H1 (cell line): ENCODE results near the gene PWP2. TPM values are rescaled to one million over a fixed set of nuclear protein-coding genes. Genes with fewer than 3 reads are reported as not detected.

ENCODE experiments used
- CTCF ChIA-PET: fragments of 300-600 bp; sonication (Branson Sonifier 250); formaldehyde crosslinking; loops from one replicate; lab custom pipeline; 2021; ENCODE audit not compliant: partially characterized antibody; lab: Charles Lee
- POLR2A ChIA-PET: fragments of 300-600 bp; sonication (Branson Sonifier 250); formaldehyde crosslinking; loops from one replicate; lab custom pipeline; 2021; ENCODE audit warnings: inconsistent platforms; ENCODE audit not compliant: partially characterized antibody; lab: Charles Lee
- DNase-seq, 2 experiments: peaks; one replicate each; pipeline versions ENCODE4 v3.0.0 to v3.0.0-alpha.2; 2010 to 2022; ENCODE audit warnings: low spot score in 2 of 2, low read depth in 1 of 2, mixed read lengths in 1 of 2
- FAIRE-seq: peaks from 2 replicates; lab custom pipeline; 2011; peaks lifted over from hg19 to GRCh38; lab: Jason Lieb, UNC
- H2AFZ ChIP-seq: 2 replicates; pipeline ENCODE4 v1.8.1; 2012; ENCODE audit warnings: low read length, inconsistent platforms
- H2AK5ac ChIP-seq: 2 replicates; pipeline ENCODE4 v1.6.1; 2013; ENCODE audit warnings: low read depth, low read length
- H2BK120ac ChIP-seq: replicated peaks from 2 replicates; pipeline ENCODE3; 2013; ENCODE audit warnings: low read depth, low read length, inconsistent platforms
- H2BK12ac ChIP-seq: 2 replicates; pipeline ENCODE4 v1.6.1; 2013; ENCODE audit warnings: low read depth, low read length
- H2BK15ac ChIP-seq: 2 replicates; pipeline ENCODE4 v1.6.1; 2013; ENCODE audit warnings: low read length
- H2BK20ac ChIP-seq: 2 replicates; pipeline ENCODE4 v1.6.1; 2013; ENCODE audit warnings: low read length
- H2BK5ac ChIP-seq: 2 replicates; pipeline ENCODE4 v1.6.1; 2013; ENCODE audit warnings: low read depth, low read length
- H3K14ac ChIP-seq: 2 replicates; pipeline ENCODE4 v1.6.1; 2013; ENCODE audit warnings: inconsistent platforms; ENCODE audit not compliant: insufficient read length
- H3K18ac ChIP-seq: 2 replicates; pipeline ENCODE4 v1.6.1; 2013; ENCODE audit warnings: low read length; ENCODE audit errors: extremely low read depth
- H3K23ac ChIP-seq: 2 replicates; pipeline ENCODE4 v1.6.1; 2013; ENCODE audit warnings: inconsistent platforms; ENCODE audit not compliant: insufficient read length
- H3K23me2 ChIP-seq: 2 replicates; pipeline ENCODE4 v1.6.1; 2013; ENCODE audit warnings: low read depth, low read length
- H3K27ac ChIP-seq: 2 replicates; pipeline ENCODE4 v1.6.1; 2011; ENCODE audit warnings: low read depth, low read length, inconsistent platforms
- H3K27me3 ChIP-seq, 4 experiments: replicated peaks in 1 of 4; 1 replicate in 1 of 4; 2 replicates in 3 of 4; pipeline versions ENCODE4 v1.6.1 to v1.8.1; 2011 to 2013; ENCODE audit warnings: low read length in 3 of 4, mild to moderate bottlenecking in 3 of 4, inconsistent platforms in 2 of 4, mixed read lengths in 2 of 4, moderate library complexity in 1 of 4; ENCODE audit not compliant: control insufficient read depth in 3 of 4, insufficient read depth in 3 of 4; ENCODE audit errors: extremely low read depth in 1 of 4
- H3K36me3 ChIP-seq, 4 experiments: 2 replicates each; pipeline versions ENCODE4 v1.6.1 to v1.8.1; 2011 to 2013; ENCODE audit warnings: mild to moderate bottlenecking in 4 of 4, low read length in 3 of 4, moderate library complexity in 2 of 4, control low read depth in 1 of 4, inconsistent platforms in 1 of 4; ENCODE audit not compliant: insufficient read depth in 4 of 4, control insufficient read depth in 2 of 4
- H3K4ac ChIP-seq: replicated peaks from 2 replicates; pipeline ENCODE3; 2013; ENCODE audit warnings: low read length, low read depth, mixed read lengths, inconsistent platforms; ENCODE audit not compliant: insufficient read length
- H3K4me1 ChIP-seq, 4 experiments: replicated peaks in 1 of 4; 1 replicate in 1 of 4; 2 replicates in 3 of 4; pipeline versions ENCODE4 v1.6.1 to v1.8.1; 2011 to 2013; ENCODE audit warnings: low read length in 3 of 4, inconsistent platforms in 2 of 4, mixed read lengths in 1 of 4; ENCODE audit not compliant: insufficient read depth in 4 of 4, control insufficient read depth in 3 of 4
- H3K4me2 ChIP-seq, 2 experiments: 2 replicates each; pipeline versions ENCODE4 v1.6.1 to v1.8.1; 2011 to 2013; ENCODE audit warnings: low read depth in 2 of 2, low read length in 2 of 2, control low read depth in 1 of 2, inconsistent platforms in 1 of 2, mild to moderate bottlenecking in 1 of 2; ENCODE audit not compliant: insufficient read depth in 1 of 2
- H3K4me3 ChIP-seq, 4 experiments: fragments of 200-600, 300-600 bp in 1 of 4; sonication (generic), shearing (Covaris generic), sonication (Bioruptor Twin) in 1 of 4; 2 replicates each; pipeline versions ENCODE4 v1.5.1 to v1.8.1; 2011 to 2016; ENCODE audit warnings: low read length in 4 of 4, low read depth in 3 of 4, control low read depth in 2 of 4, inconsistent platforms in 2 of 4, mild to moderate bottlenecking in 2 of 4, mixed read lengths in 1 of 4, moderate library complexity in 1 of 4; ENCODE audit not compliant: insufficient read depth in 2 of 4; ENCODE audit errors: extremely low read depth in 1 of 4
- H3K56ac ChIP-seq: replicated peaks from 2 replicates; pipeline ENCODE3; 2013; ENCODE audit warnings: low read depth, mild to moderate bottlenecking, mixed read lengths, low read length, inconsistent platforms; ENCODE audit not compliant: insufficient read length
- H3K79me1 ChIP-seq: 2 replicates; pipeline ENCODE4 v1.6.1; 2013; ENCODE audit warnings: low read depth, low read length, control low read depth
- H3K79me2 ChIP-seq, 2 experiments: 2 replicates each; pipeline versions ENCODE4 v1.6.1 to v1.8.1; 2012 to 2013; ENCODE audit warnings: low read length in 2 of 2, mild to moderate bottlenecking in 2 of 2, inconsistent platforms in 1 of 2; ENCODE audit not compliant: insufficient read depth in 2 of 2, control insufficient read depth in 1 of 2
- H3K9ac ChIP-seq, 4 experiments: replicated peaks in 1 of 4; 1 replicate in 1 of 4; 2 replicates in 3 of 4; pipeline versions ENCODE4 v1.6.1 to v1.8.1; 2011 to 2013; ENCODE audit warnings: low read depth in 3 of 4, low read length in 3 of 4, control low read depth in 2 of 4, mild to moderate bottlenecking in 2 of 4, moderate library complexity in 2 of 4, inconsistent platforms in 1 of 4; ENCODE audit errors: extremely low read depth in 1 of 4
- H3K9me3 ChIP-seq, 2 experiments: 2 replicates each; pipeline versions ENCODE4 v1.6.1 to v1.8.1; 2012 to 2013; ENCODE audit warnings: mild to moderate bottlenecking in 2 of 2, moderate library complexity in 2 of 2, control low read depth in 1 of 2, inconsistent platforms in 1 of 2, low read depth in 1 of 2, low read length in 1 of 2, mixed read lengths in 1 of 2; ENCODE audit not compliant: insufficient read depth in 2 of 2
- H4K20me1 ChIP-seq, 2 experiments: replicated peaks in 1 of 2; 2 replicates each; pipeline versions ENCODE3 to v1.8.1; 2011 to 2013; ENCODE audit warnings: inconsistent platforms in 2 of 2, low read length in 2 of 2, mild to moderate bottlenecking in 1 of 2; ENCODE audit not compliant: insufficient read depth in 2 of 2, control insufficient read depth in 1 of 2
- H4K5ac ChIP-seq: 2 replicates; pipeline ENCODE4 v1.6.1; 2013; ENCODE audit warnings: low read length, low read depth, mixed read lengths, inconsistent platforms; ENCODE audit not compliant: insufficient read length
- H4K8ac ChIP-seq: 2 replicates; pipeline ENCODE4 v1.8.0; 2013; ENCODE audit warnings: mild to moderate bottlenecking, moderate library complexity, low read length, inconsistent platforms; ENCODE audit not compliant: insufficient read depth; ENCODE audit errors: extremely low read depth
- H4K91ac ChIP-seq: replicated peaks from 2 replicates; pipeline ENCODE3; 2013; ENCODE audit warnings: low read length, mixed read lengths, inconsistent platforms; ENCODE audit not compliant: insufficient read length
- CHD1 ChIP-seq: IDR thresholded peaks from 2 replicates; pipeline ENCODE4 v1.6.1; 2012; ENCODE audit warnings: low read depth, low read length, improper control_type of control experiment
- GTF2F1 ChIP-seq: IDR thresholded peaks from 2 replicates; pipeline ENCODE4 v1.6.1; 2012; ENCODE audit warnings: low read depth, low read length, improper control_type of control experiment, borderline replicate concordance
- HDAC6 ChIP-seq: IDR thresholded peaks from one replicate; pipeline ENCODE4 v1.7.1; 2012; ENCODE audit warnings: low read depth, mild to moderate bottlenecking, inconsistent platforms, low read length, moderate library complexity
- JUN ChIP-seq: IDR thresholded peaks from 2 replicates; pipeline ENCODE4 v1.6.1; 2011; ENCODE audit warnings: low read depth, mild to moderate bottlenecking, improper control_type of control experiment, low read length
- PHF8 ChIP-seq: fragments of 200-600 bp; sonication (generic); conservative IDR thresholded peaks from 2 replicates; pipeline ENCODE4 v1.7.1; 2012; ENCODE audit warnings: low read depth, mild to moderate bottlenecking, inconsistent platforms, low read length, moderate library complexity
- SIX5 ChIP-seq: IDR thresholded peaks from 2 replicates; pipeline ENCODE4 v1.6.1; 2011; ENCODE audit warnings: mild to moderate bottlenecking, low read depth, low read length
- TBP ChIP-seq: IDR thresholded peaks from 2 replicates; pipeline ENCODE4 v1.6.1; 2011; ENCODE audit warnings: low read depth, low read length, improper control_type of control experiment
- TCF12 ChIP-seq: IDR thresholded peaks from 2 replicates; pipeline ENCODE4 v1.6.1; 2011; ENCODE audit warnings: low read depth, mild to moderate bottlenecking, low read length
- USF2 ChIP-seq: IDR thresholded peaks from 2 replicates; pipeline ENCODE4 v1.6.1; 2011; ENCODE audit warnings: low read length, improper control_type of control experiment
- WGBS, 2 experiments: shearing (Covaris generic) in 1 of 2; methylation state at CpG; one replicate each; pipeline versions ENCODE4 v1.1.6 to v1.1.7; 2013 to 2015; ENCODE audit warnings: low lambda C conversion rate in 2 of 2, mixed read lengths in 2 of 2, inconsistent platforms in 1 of 2, low coverage in 1 of 2, missing lambda C conversion rate in 1 of 2; ENCODE audit not compliant: insufficient replicate concordance in 2 of 2, insufficient coverage in 1 of 2, insufficient read length in 1 of 2; ENCODE audit errors: extremely low coverage in 1 of 2, missing lambda C conversion rate in 1 of 2; 5-methylcytosine and 5-hydroxymethylcytosine counted together
- polyA plus RNA-seq, 7 experiments: library from polyadenylated mRNA; depleted of rRNA in 3 of 7; stranded (reverse) in 5 of 7; unstranded in 2 of 7; fragments of >200 nt in 5 of 7; fragments of 200-250 nt in 2 of 7; gene quantifications; 1 replicate in 5 of 7; 2 replicates in 1 of 7; 4 replicates in 1 of 7; pipeline versions ENCODE4 v1.2.1 to v1.2.3, GENCODE V29; 2011 to 2013; ENCODE audit warnings: missing spikeins in 2 of 7, mixed read lengths in 2 of 7
- total RNA-seq: library from RNA; stranded (reverse); fragmentation: NEBNext Ultra II Directional; extraction: Animal tissue kit (Norgen Biotek cat#: 25700); gene quantifications from 2 replicates; pipeline ENCODE4 v1.2.1, GENCODE V29; 2021
- TF ChIP-seq, protein P1 (sequence below): IDR thresholded peaks from 2 replicates; pipeline ENCODE4 v1.6.1; 2012; ENCODE audit warnings: inconsistent platforms
- TF ChIP-seq, protein P2 (sequence below): IDR thresholded peaks from 2 replicates; pipeline ENCODE4 v1.6.1; 2011; ENCODE audit warnings: low read depth, mild to moderate bottlenecking, low read length; ENCODE audit not compliant: insufficient read depth

Gene PWP2
- total and polyA plus RNA-seq, 2 of the 8 experiments (the other 6 are each of a cell fraction or from before 2014, with no cell fraction given) = 4.4 to 6.7 TPM

GRCh38 chr21:44064852-44065403 lies 42.3 kb upstream of the PWP2 start:
- Histone ChIP-seq H3K23me2 (no peaks in the 10 kb centered on the region), H3K9ac (no peak overlapping the region), H3K27ac (no peak overlapping the region), H2BK5ac (no peak overlapping the region), H3K4me3 (no peak overlapping the region), H4K8ac (no peak overlapping the region), H2AK5ac (no peak overlapping the region), H3K56ac (no peak overlapping the region), H2BK120ac (no peak overlapping the region), H3K4me2 (no peak overlapping the region), H2BK12ac (no peak overlapping the region), H2AFZ (no peak overlapping the region), H3K36me3 (peaks cover 0 to 30% (median 12%) of the 10 kb centered on the region in 4 experiments; a peak in 5 of 8 replicates), H2BK15ac (no peak overlapping the region), H4K20me1 (peaks cover 4 to 6% of the 10 kb centered on the region in 2 experiments), H3K27me3 (no peaks in the 10 kb centered on the region), H3K79me2 (0 out of 4 replicates have a peak, but pooled peaks cover 0 to 2% of the 10 kb centered on the region in 2 experiments), H3K18ac (no peak overlapping the region), H3K4me1 (no peaks in the 10 kb centered on the region; a peak in 1 of 7 replicates), H3K14ac (no peak overlapping the region), H3K4ac (no peak overlapping the region), H3K9me3 (no peaks in the 10 kb centered on the region), H3K79me1 (peaks cover 4% of the 10 kb centered on the region; the same call in 1 of the 2 replicates), H2BK20ac (no peak overlapping the region), H3K23ac (no peak overlapping the region), H4K5ac (no peak overlapping the region), H4K91ac (no peak overlapping the region)
- POLR2A ChIA-PET = interaction anchor here (1.8 kb wide), 1 partner anchor 14 kb away, joined by 5 read pairs; no protein-coding TSS in a partner anchor
- WGBS, 2 experiments = 88% methylated on average over 13 of the region's 13 CpGs; no CpG with 5 or more reads in 1 of the 2 experiments
- TF ChIP-seq TBP = no peak
- no peak for TF ChIP-seq CHD1
- no peak for TF ChIP-seq JUN
- no peak for TF ChIP-seq PHF8
- no peak for TF ChIP-seq GTF2F1
- no peak for TF ChIP-seq SIX5
- TF ChIP-seq TCF12 = no peak
- TF ChIP-seq, protein P1, sequence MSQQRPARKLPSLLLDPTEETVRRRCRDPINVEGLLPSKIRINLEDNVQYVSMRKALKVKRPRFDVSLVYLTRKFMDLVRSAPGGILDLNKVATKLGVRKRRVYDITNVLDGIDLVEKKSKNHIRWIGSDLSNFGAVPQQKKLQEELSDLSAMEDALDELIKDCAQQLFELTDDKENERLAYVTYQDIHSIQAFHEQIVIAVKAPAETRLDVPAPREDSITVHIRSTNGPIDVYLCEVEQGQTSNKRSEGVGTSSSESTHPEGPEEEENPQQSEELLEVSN = no peak
- TF ChIP-seq HDAC6 = no peak
- TF ChIP-seq USF2 = no peak
- TF ChIP-seq, protein P2, sequence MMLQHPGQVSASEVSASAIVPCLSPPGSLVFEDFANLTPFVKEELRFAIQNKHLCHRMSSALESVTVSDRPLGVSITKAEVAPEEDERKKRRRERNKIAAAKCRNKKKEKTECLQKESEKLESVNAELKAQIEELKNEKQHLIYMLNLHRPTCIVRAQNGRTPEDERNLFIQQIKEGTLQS = no peak
- no peak for FAIRE-seq
- no peak for DNase-seq
- CTCF ChIA-PET = no interaction called here
